Astrocyte (in vitro differentiated cells and primary cell): Measurements from ENCODE around the gene RPS6KA2.
"Not testable (repeated sequence)": the region's sequence is repeated elsewhere in the genome, so short reads cannot be mapped to it uniquely, and the experiment has no call there.

Experiments used
- CTCF ChIP-seq: IDR thresholded peaks from 2 replicates; pipeline ENCODE4 v1.5.1; 2011; ENCODE audit warnings: low read depth, mild to moderate bottlenecking, inconsistent platforms, low read length, moderate library complexity; ENCODE audit not compliant: insufficient read depth
- EZH2 ChIP-seq: IDR thresholded peaks from 2 replicates; pipeline ENCODE4 v1.6.1; 2012; ENCODE audit warnings: mild to moderate bottlenecking, low read length, inconsistent platforms; ENCODE audit not compliant: insufficient read depth

DNA sequence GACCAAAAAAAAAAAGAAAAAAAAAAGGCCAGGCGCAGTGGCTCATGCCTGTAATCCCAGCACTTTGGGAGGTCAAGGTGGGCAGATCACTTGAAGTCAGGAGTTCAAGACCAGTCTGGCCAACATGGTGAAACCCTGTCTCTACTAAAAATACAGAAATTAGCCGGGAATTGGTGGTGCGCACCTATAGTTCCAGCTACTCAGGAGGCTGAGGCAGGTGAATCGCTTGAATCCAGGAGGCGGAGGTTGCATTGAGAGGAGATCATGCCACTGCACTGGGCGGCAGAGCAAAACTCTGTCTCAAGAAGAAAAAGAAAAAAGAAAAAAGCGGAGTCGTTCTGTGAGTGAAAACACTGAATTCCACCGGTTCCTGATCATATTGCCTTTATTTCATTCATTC, 240.0 kb downstream of the RPS6KA2 start:
- TF ChIP-seq EZH2, CTCF: not testable (repeated sequence)
